GM19023 (cell line): ENCODE results near the gene TAF3.
A peak's percentile ranks its signal among the peaks of the same experiment; 100 is the strongest.

Source experiments
- ATAC-seq: cut with Tn5 transposase; IDR thresholded peaks from one replicate; pipeline ENCODE4 v1.9.1; 2021; ENCODE audit warnings: mild to moderate bottlenecking, moderate library complexity; ENCODE audit not compliant: unreplicated experiment

Gene TAF3

GRCh38 chr10:8054494-8055407, 236.4 kb downstream of the TAF3 start, which contains the start of gene GATA3:
GATA3 (plus strand) TSS chr10:8054688; CDS start chr10:8055656, 968 bp downstream.
- ATAC-seq: peak; percentile 40

GRCh38 chr10:8055420-8056349, 237.4 kb downstream of the TAF3 start:
- no peak for ATAC-seq

GRCh38 chr10:8056378-8056777, 238.1 kb downstream of the TAF3 start:
- ATAC-seq: no peak

- peak; percentile 14 for ATAC-seq
These were observed 238.6 kb downstream of the TAF3 start for GRCh38 chr10:8056871-8057331.

GRCh38 chr10:8057636-8058273, 239.4 kb downstream of the TAF3 start:
- no peak for ATAC-seq

GRCh38 chr10:8058274-8059111, 240.2 kb downstream of the TAF3 start:
- no peak for ATAC-seq

GRCh38 chr10:8059191-8059936, 241.1 kb downstream of the TAF3 start:
- ATAC-seq: no peak

- ATAC-seq: peak; percentile 35
These were observed 241.9 kb downstream of the TAF3 start for GRCh38 chr10:8060010-8060703.

GRCh38 chr10:8060704-8061121, 242.4 kb downstream of the TAF3 start:
- no peak for ATAC-seq

- no peak for ATAC-seq
These were observed 243.2 kb downstream of the TAF3 start for GRCh38 chr10:8061274-8062211.

GRCh38 chr10:8063128-8063908, 245.0 kb downstream of the TAF3 start:
- no peak for ATAC-seq

- no peak for ATAC-seq
These were observed 245.6 kb downstream of the TAF3 start for GRCh38 chr10:8063935-8064334.

- ATAC-seq: no peak
These were observed 246.1 kb downstream of the TAF3 start for GRCh38 chr10:8064436-8064835.

GRCh38 chr10:8065651-8066050, 247.3 kb downstream of the TAF3 start:
- no peak for ATAC-seq

GRCh38 chr10:8066124-8066523, 247.8 kb downstream of the TAF3 start:
- no peak for ATAC-seq
